Neuronal stem cell (in vitro differentiated cells): ENCODE results near the gene STRN4.
"Not testable (repeated sequence)": the region's sequence is repeated elsewhere in the genome, so short reads cannot be mapped to it uniquely, and the experiment has no call there.

Experiments
- DNase-seq: peaks from one replicate; pipeline ENCODE4 v3.0.0-alpha.2; 2013; ENCODE audit warnings: low spot score
- H2AFZ ChIP-seq: one replicate; pipeline ENCODE4 v1.6.1; 2013; ENCODE audit warnings: mild to moderate bottlenecking, low read length, inconsistent platforms
- H2AK5ac ChIP-seq: 2 replicates; pipeline ENCODE4 v1.6.1; 2013; ENCODE audit warnings: low read depth, mild to moderate bottlenecking, inconsistent platforms, low read length, moderate library complexity, mixed read lengths
- H2BK120ac ChIP-seq: 2 replicates; pipeline ENCODE4 v1.6.1; 2013; ENCODE audit warnings: low read depth, mild to moderate bottlenecking, inconsistent platforms, low read length, moderate library complexity, mixed read lengths
- H2BK12ac ChIP-seq: one replicate; pipeline ENCODE4 v1.6.1; 2013; ENCODE audit warnings: low read length, inconsistent platforms
- H2BK15ac ChIP-seq: 2 replicates; pipeline ENCODE4 v1.6.1; 2013; ENCODE audit warnings: mild to moderate bottlenecking, low read length, inconsistent platforms, mixed read lengths
- H2BK5ac ChIP-seq: one replicate; pipeline ENCODE4 v1.6.1; 2013; ENCODE audit warnings: inconsistent platforms, mild to moderate bottlenecking, low read length, moderate library complexity
- H3K14ac ChIP-seq: one replicate; pipeline ENCODE4 v1.6.1; 2013; ENCODE audit warnings: low read length, inconsistent platforms
- H3K18ac ChIP-seq: 2 replicates; pipeline ENCODE4 v1.6.1; 2013; ENCODE audit warnings: low read length, inconsistent platforms
- H3K23ac ChIP-seq: 2 replicates; pipeline ENCODE4 v1.6.1; 2013; ENCODE audit warnings: low read depth, mild to moderate bottlenecking, mixed read lengths, low read length, inconsistent platforms; ENCODE audit not compliant: poor library complexity
- H3K27ac ChIP-seq: replicated peaks from 3 replicates; pipeline ENCODE4 v1.5.1; 2013; ENCODE audit warnings: low read length, inconsistent platforms
- H3K27me3 ChIP-seq, 3 experiments: 2 replicates each; pipeline ENCODE4 v1.6.1; 2013; ENCODE audit warnings: low read length in 3 of 3, mild to moderate bottlenecking in 2 of 3, inconsistent platforms in 1 of 3, low read depth in 1 of 3, mixed read lengths in 1 of 3, moderate library complexity in 1 of 3; ENCODE audit not compliant: control insufficient read depth in 3 of 3, insufficient read depth in 3 of 3
- H3K36me3 ChIP-seq, 2 donors: replicated peaks in 1 of 2; 2 replicates each; pipeline ENCODE4 v1.6.1; 2013; ENCODE audit warnings: low read length in 2 of 2; ENCODE audit not compliant: control insufficient read depth in 2 of 2, insufficient read depth in 2 of 2
- H3K4ac ChIP-seq: 2 replicates; pipeline ENCODE4 v1.6.1; 2013; ENCODE audit warnings: inconsistent platforms, mild to moderate bottlenecking, low read length, moderate library complexity
- H3K4me1 ChIP-seq, 2 donors: 1 replicate in 1 of 2; 2 replicates in 1 of 2; pipeline ENCODE4 v1.6.1; 2013; ENCODE audit warnings: low read length in 2 of 2, low read depth in 1 of 2; ENCODE audit not compliant: control insufficient read depth in 2 of 2, insufficient read depth in 1 of 2
- H3K4me2 ChIP-seq: one replicate; pipeline ENCODE4 v1.6.1; 2013; ENCODE audit warnings: mild to moderate bottlenecking, low read length, inconsistent platforms; ENCODE audit not compliant: insufficient read depth, poor library complexity, severe bottlenecking
- H3K4me3 ChIP-seq, 2 donors: 2 replicates each; pipeline ENCODE4 v1.5.1; 2013; ENCODE audit warnings: low read length in 2 of 2, mild to moderate bottlenecking in 2 of 2, inconsistent platforms in 1 of 2, moderate library complexity in 1 of 2
- H3K79me1 ChIP-seq: one replicate; pipeline ENCODE4 v1.6.1; 2013; ENCODE audit warnings: low read depth, mild to moderate bottlenecking, inconsistent platforms, low read length, moderate library complexity
- H3K9ac ChIP-seq: one replicate; pipeline ENCODE4 v1.6.1; 2013; ENCODE audit warnings: mild to moderate bottlenecking, low read depth, low read length, inconsistent platforms; ENCODE audit not compliant: poor library complexity
- H3K9me3 ChIP-seq, 2 donors: replicated peaks in 1 of 2; 2 replicates each; pipeline versions ENCODE3 to v1.6.1; 2013; ENCODE audit warnings: low read length in 2 of 2, mild to moderate bottlenecking in 2 of 2, inconsistent platforms in 1 of 2, low read depth in 1 of 2, mixed read lengths in 1 of 2, moderate library complexity in 1 of 2; ENCODE audit not compliant: control insufficient read depth in 2 of 2, insufficient read depth in 1 of 2
- H4K8ac ChIP-seq: one replicate; pipeline ENCODE4 v1.6.1; 2013; ENCODE audit warnings: low read depth, mild to moderate bottlenecking, inconsistent platforms, low read length, moderate library complexity
- H4K91ac ChIP-seq: one replicate; pipeline ENCODE4 v1.6.1; 2013; ENCODE audit warnings: low read length, low read depth, mild to moderate bottlenecking, inconsistent platforms; ENCODE audit not compliant: poor library complexity
- WGBS, 2 donors: extraction: QIAGEN DNeasy Blood & Tissue Kit; methylation state at CpG; one replicate each; pipeline ENCODE4 v1.1.7; 2013; ENCODE audit warnings: missing lambda C conversion rate in 2 of 2, mixed read lengths in 1 of 2; ENCODE audit not compliant: insufficient read length in 2 of 2, insufficient replicate concordance in 1 of 2; ENCODE audit errors: extremely low coverage in 2 of 2; 5-methylcytosine and 5-hydroxymethylcytosine counted together

STRN4 gene

GRCh38 chr19:46784262-46785053 lies 38.2 kb upstream of the STRN4 start:
- DNase-seq = peak; percentile 29
- H2BK120ac ChIP-seq = no peak overlapping the region
- peak overlapping the region; percentile 9 for H3K14ac ChIP-seq
- H3K9me3 ChIP-seq = no peaks in the 10 kb centered on the region
- peak overlapping the region; percentile 46 for H3K9ac ChIP-seq
- H3K4me3 ChIP-seq = peak overlapping the region; percentile 51 to 68
- peak overlapping the region; percentile 45 for H2AFZ ChIP-seq
- no peak overlapping the region for H3K4ac ChIP-seq
- peak overlapping the region; percentile 14 for H3K23ac ChIP-seq
- no CpG with 5 or more reads among the region's 17 CpGs for WGBS, 2 donors
- H3K27me3 ChIP-seq = no peaks in the 10 kb centered on the region
- H3K79me1 ChIP-seq = peaks cover 11% of the 10 kb centered on the region
- H2BK15ac ChIP-seq = no peak overlapping the region
- H3K4me2 ChIP-seq = peak overlapping the region; percentile 51
- H2AK5ac ChIP-seq = no peak overlapping the region
- peak overlapping the region; percentile 51 for H2BK12ac ChIP-seq
- H3K27ac ChIP-seq = peak overlapping the region; percentile 67
- no peak overlapping the region for H4K91ac ChIP-seq
- H3K4me1 ChIP-seq = peaks cover 16 to 18% of the 10 kb centered on the region in 2 donors
- H4K8ac ChIP-seq = no peak overlapping the region
- no peak overlapping the region for H2BK5ac ChIP-seq
- H3K18ac ChIP-seq = peak overlapping the region; percentile 61
- H3K36me3 ChIP-seq = peaks cover 19 to 57% of the 10 kb centered on the region in 2 donors

GRCh38 chr19:46783670-46784069 lies 37.4 kb upstream of the STRN4 start:
- no peak for DNase-seq
- Histone ChIP-seq H3K79me1 (peaks cover 13% of the 10 kb centered on the region), H2BK12ac (no peak overlapping the region), H3K18ac (no peak overlapping the region), H2BK5ac (no peak overlapping the region), H2BK120ac (no peak overlapping the region), H2AFZ (no peak overlapping the region), H3K14ac (no peak overlapping the region), H4K8ac (no peak overlapping the region), H3K36me3 (peaks cover 23 to 64% of the 10 kb centered on the region in 2 donors), H3K23ac (no peak overlapping the region), H3K9me3 (no peaks in the 10 kb centered on the region), H2AK5ac (no peak overlapping the region), H3K4me2 (no peak overlapping the region), H3K27ac (no peak overlapping the region), H4K91ac (no peak overlapping the region), H3K4me1 (peaks cover 16 to 18% of the 10 kb centered on the region in 2 donors), H3K27me3 (no peaks in the 10 kb centered on the region), H2BK15ac (no peak overlapping the region), H3K4me3 (peak overlapping the region in 1 of 2 donors; percentile 51), H3K9ac (peak overlapping the region; percentile 47), H3K4ac (no peak overlapping the region)
- no CpG with 5 or more reads among the region's 2 CpGs for WGBS, 2 donors

GRCh38 chr19:46782355-46783019 lies 36.2 kb upstream of the STRN4 start:
- H3K9me3 ChIP-seq = no peaks in the 10 kb centered on the region
- DNase-seq = no peak
- peak overlapping the region; percentile 23 for H3K18ac ChIP-seq
- H2AK5ac ChIP-seq = no peak overlapping the region
- H2BK5ac ChIP-seq = no peak overlapping the region
- no peak overlapping the region for H4K8ac ChIP-seq
- H3K79me1 ChIP-seq = peaks cover 12% of the 10 kb centered on the region
- no peak overlapping the region for H2BK15ac ChIP-seq
- no peak overlapping the region for H2BK12ac ChIP-seq
- peaks cover 33 to 76% of the 10 kb centered on the region in 2 donors for H3K36me3 ChIP-seq
- H3K27ac ChIP-seq = no peak overlapping the region
- WGBS, 2 donors = no CpG with 5 or more reads among the region's 7 CpGs
- H4K91ac ChIP-seq = no peak overlapping the region
- H2AFZ ChIP-seq = no peak overlapping the region
- peak overlapping the region; percentile 22 for H3K9ac ChIP-seq
- peaks cover 16 to 18% of the 10 kb centered on the region in 2 donors for H3K4me1 ChIP-seq
- H2BK120ac ChIP-seq = no peak overlapping the region
- H3K27me3 ChIP-seq = no peaks in the 10 kb centered on the region
- no peak overlapping the region for H3K4ac ChIP-seq
- H3K14ac ChIP-seq = no peak overlapping the region
- no peak overlapping the region for H3K4me2 ChIP-seq
- no peak overlapping the region for H3K4me3 ChIP-seq
- H3K23ac ChIP-seq = no peak overlapping the region

GRCh38 chr19:46777956-46778645 lies 31.9 kb upstream of the STRN4 start:
- not testable (repeated sequence) for H2BK5ac ChIP-seq, H3K27ac ChIP-seq, H3K23ac ChIP-seq, H2AFZ ChIP-seq, H3K4me1 ChIP-seq, H3K9ac ChIP-seq, H2AK5ac ChIP-seq, H3K14ac ChIP-seq, H3K18ac ChIP-seq, H3K4me3 ChIP-seq, H4K8ac ChIP-seq, H2BK15ac ChIP-seq, H3K27me3 ChIP-seq, H4K91ac ChIP-seq, H3K4ac ChIP-seq, H3K79me1 ChIP-seq, H2BK120ac ChIP-seq, DNase-seq, H2BK12ac ChIP-seq, H3K9me3 ChIP-seq, H3K4me2 ChIP-seq
- WGBS, 2 donors = no CpG with 5 or more reads among the region's 12 CpGs
- H3K36me3 ChIP-seq = peaks cover 50 to 88% of the 10 kb centered on the region in 2 donors
